Right cardiac atrium (tissue), 5 donors: ENCODE data around the gene SLC16A6. TPM values are rescaled to one million over a fixed set of nuclear protein-coding genes. Genes with fewer than 3 reads are reported as not detected.
A peak's percentile ranks its signal among the peaks of the same experiment; 100 is the strongest.
"Not testable (repeated sequence)": the region's sequence is repeated elsewhere in the genome, so short reads cannot be mapped to it uniquely, and the experiment has no call there.

Experiments used
- ATAC-seq, 2 donors: fragments of 200-7000 bp; cut with Tn5 transposase; one replicate each; pipeline versions ENCODE4 v1.8.0 to v1.9.1; 2020; ENCODE audit warnings: moderate library complexity in 2 of 2, mild to moderate bottlenecking in 1 of 2
- DNase-seq, 3 donors: peaks; one replicate each; pipeline ENCODE4 v3.0.0-alpha.2; 2020
- H3K27ac ChIP-seq: one replicate; pipeline ENCODE4 v1.5.1; 2013; ENCODE audit warnings: mild to moderate bottlenecking, low read length, control low read depth, moderate library complexity
- H3K27me3 ChIP-seq: one replicate; pipeline ENCODE4 v1.6.1; 2013; ENCODE audit not compliant: control insufficient read depth, insufficient read depth
- H3K4me1 ChIP-seq: one replicate; pipeline ENCODE4 v1.6.1; 2013; ENCODE audit warnings: low read length; ENCODE audit not compliant: control insufficient read depth, insufficient read depth
- H3K4me3 ChIP-seq: one replicate; pipeline ENCODE4 v1.5.1; 2013; ENCODE audit warnings: low read length, control low read depth
- H3K9me3 ChIP-seq: one replicate; pipeline ENCODE4 v1.6.1; 2013; ENCODE audit warnings: low read length; ENCODE audit not compliant: control insufficient read depth
- WGBS: extraction: QIAGEN DNeasy Blood & Tissue Kit; methylation state at CpG from one replicate; pipeline ENCODE4 v1.1.7; 2013; 5-methylcytosine and 5-hydroxymethylcytosine counted together
- intact Hi-C, 4 donors: fragments of 100-400 bp; cut with DNase I; formaldehyde crosslinking; loops; one replicate each; pipeline versions ENCODE4 v1.11.0 to v1.14.0; 2022 to 2023
- polyA plus RNA-seq: library from polyadenylated mRNA; stranded (reverse); fragments of 200-250 nt; gene quantifications from one replicate; pipeline ENCODE4 v1.2.3, GENCODE V29; 2013
- total RNA-seq, 4 donors: library from RNA; stranded (reverse); fragmentation: NEBNext Ultra II Directional; extraction: Animal tissue kit (Norgen Biotek cat#: 25700); gene quantifications; one replicate each; pipeline ENCODE4 v1.2.1, GENCODE V29; 2021
- donor health status: healthy with polysubstance abuse.
- donor health status: DM: no; HTN: yes; CAD: no.
- donor health status: DM: no; HTN: no; CAD: no.
- donor health status: DM: no; HTN: yes; CAD: no; lungs with severe emphysema.
- donor health status: DM: yes; HTN: yes; CAD: no.

The SLC16A6 gene
- total and polyA plus RNA-seq, 5 donors, result 0.21 to 0.86 (median 0.37) TPM

GRCh38 chr17:68247445-68248198 lies 43.3 kb downstream of the SLC16A6 start, which contains the start of gene AMZ2:
TSS of gene AMZ2 (plus strand) at chr17:68248043. CDS start at chr17:68250188, 2,145 bp downstream.
- ATAC-seq (peak; percentile 99), DNase-seq (peak; percentile 95 to 99 (median 98))
- WGBS, result under 1% methylated on average over 97 of the region's 97 CpGs
- intact Hi-C loops, result loop anchor here in 2 of 4 donors (5.0 kb wide), 1 partner anchor 40 kb away; no protein-coding TSS in a partner anchor
- H3K27me3 ChIP-seq, result no peaks in the 10 kb centered on the region
- no peaks in the 10 kb centered on the region for H3K9me3 ChIP-seq
- peaks cover 2% of the 10 kb centered on the region for H3K4me1 ChIP-seq
- peak within 1 kb of the TSS; percentile 81 for H3K27ac ChIP-seq
- peak within 1 kb of the TSS; percentile 57 for H3K4me3 ChIP-seq

DNA sequence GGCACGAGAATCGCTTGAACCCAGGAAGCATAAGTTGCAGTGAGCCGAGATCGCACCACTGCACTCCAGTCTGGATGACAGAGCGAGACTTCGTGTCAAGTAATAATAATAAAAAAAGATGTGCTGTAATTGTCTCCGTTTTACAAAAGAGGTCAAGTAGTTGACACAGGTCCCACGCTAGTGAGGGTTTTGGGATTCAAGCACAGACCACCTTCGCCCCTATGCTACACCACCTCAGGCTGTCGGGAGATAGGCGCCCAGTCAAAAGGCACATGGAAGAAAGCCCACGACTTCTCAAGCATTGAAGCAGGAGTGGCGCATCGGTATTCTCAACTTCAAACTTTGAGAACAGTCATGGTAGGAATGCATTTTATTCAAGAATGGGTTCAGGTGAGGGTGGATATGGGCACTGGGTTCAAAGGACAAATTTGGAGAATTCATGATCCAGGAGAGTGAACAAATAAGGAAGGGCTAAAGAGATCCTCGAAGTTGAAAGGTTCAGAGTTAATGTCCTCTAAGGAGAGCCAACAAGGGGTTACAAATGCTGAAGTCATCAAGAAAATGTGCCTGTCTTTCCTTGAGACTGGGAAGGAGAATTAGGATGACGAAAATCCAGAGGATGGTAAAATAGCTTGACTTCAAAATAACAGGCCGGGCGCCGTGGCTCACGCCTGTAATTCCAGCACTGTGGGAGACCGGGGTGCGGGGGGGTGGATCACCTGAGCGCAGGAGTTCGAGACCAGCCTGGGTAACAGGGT lies 44.5 kb downstream of the SLC16A6 start:
- intact Hi-C loops, result loop anchor here in 2 of 4 donors (5.0 kb wide), 1 partner anchor 39 kb away; no protein-coding TSS in a partner anchor
- Histone ChIP-seq H3K27me3 (no peaks in the 10 kb centered on the region), H3K4me3 (no peak overlapping the region), H3K9me3 (no peaks in the 10 kb centered on the region), H3K4me1 (peaks cover 2% of the 10 kb centered on the region), H3K27ac (no peak overlapping the region)
- ATAC-seq, result no peak
- 93% methylated on average over 24 of the region's 24 CpGs for WGBS
- peak in 2 of 3 donors; percentile 71 to 73 for DNase-seq

- intact Hi-C loops, result no loop called here
Observed at GRCh38 chr17:68239632-68240366, 51.1 kb downstream of the SLC16A6 start.

GRCh38 chr17:68238871-68239253 lies 52.1 kb downstream of the SLC16A6 start:
- intact Hi-C loops, result no loop called here
- no peaks in the 10 kb centered on the region for H3K27me3 ChIP-seq
- H3K4me3 ChIP-seq, result no peak overlapping the region
- WGBS, result 83% methylated on average over 3 of the region's 3 CpGs
- H3K9me3 ChIP-seq, result no peaks in the 10 kb centered on the region
- H3K4me1 ChIP-seq, result peaks cover 4% of the 10 kb centered on the region
- ATAC-seq (no peak), DNase-seq (no peak)
- H3K27ac ChIP-seq, result no peak overlapping the region

More at GRCh38 chr17:68239632-68240366, 51.1 kb downstream of the SLC16A6 start:
- Histone ChIP-seq H3K27ac (no peak overlapping the region), H3K4me1 (no peaks in the 10 kb centered on the region), H3K4me3 (no peak overlapping the region), H3K9me3 (no peaks in the 10 kb centered on the region), H3K27me3 (no peaks in the 10 kb centered on the region)
- DNase-seq, result no peak
- 89% methylated on average over 4 of the region's 4 CpGs for WGBS
- ATAC-seq, result no peak

- Histone ChIP-seq H3K4me1 (peaks cover 4% of the 10 kb centered on the region), H3K27me3 (no peaks in the 10 kb centered on the region), H3K4me3 (no peak overlapping the region), H3K27ac (no peak overlapping the region), H3K9me3 (no peaks in the 10 kb centered on the region)
- 67% methylated on average over 3 of the region's 3 CpGs for WGBS
- intact Hi-C loops, result no loop called here
- ATAC-seq (no peak), DNase-seq (no peak)
Observed at GRCh38 chr17:68238164-68238870, 52.6 kb downstream of the SLC16A6 start.

GRCh38 chr17:68237369-68238163 lies 53.4 kb downstream of the SLC16A6 start:
- H3K9me3 ChIP-seq, H3K4me1 ChIP-seq, intact Hi-C loops, H3K27ac ChIP-seq, H3K27me3 ChIP-seq, DNase-seq, H3K4me3 ChIP-seq: not testable (repeated sequence)
- ATAC-seq, result peak; percentile 18 to 35
- 69% methylated on average over 16 of the region's 16 CpGs for WGBS

DNA sequence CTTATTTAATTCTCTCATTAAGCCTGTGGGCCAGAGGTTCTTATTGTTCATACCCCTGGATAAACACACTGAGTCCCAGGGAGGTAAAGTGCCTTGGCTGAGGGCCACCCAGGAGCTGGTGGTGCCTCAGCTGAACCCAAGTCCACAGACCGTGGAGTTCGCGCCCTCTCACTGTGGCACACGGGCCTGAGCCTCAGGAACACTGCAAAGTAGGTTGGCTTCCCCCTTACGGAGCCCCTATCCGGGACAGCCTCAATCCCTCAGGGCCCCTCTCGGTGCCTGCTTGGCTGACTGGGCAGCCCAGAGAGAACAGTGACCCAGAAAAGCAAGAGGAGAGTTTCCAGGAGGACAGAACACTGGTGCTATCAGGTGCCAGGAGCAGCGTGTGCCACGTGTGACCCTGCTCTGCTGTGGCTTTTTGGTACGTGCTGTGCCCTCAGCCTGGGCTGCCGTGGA lies 55.6 kb downstream of the SLC16A6 start:
- H3K4me3 ChIP-seq, H3K4me1 ChIP-seq, intact Hi-C loops, H3K27me3 ChIP-seq, H3K9me3 ChIP-seq: not testable (repeated sequence)
- H3K27ac ChIP-seq, result peak overlapping the region; percentile 97
- peak; percentile 55 to 82 (median 80) for DNase-seq
- ATAC-seq, result peak; percentile 88 to 92
- WGBS, result 62% methylated on average over 11 of the region's 11 CpGs

DNA sequence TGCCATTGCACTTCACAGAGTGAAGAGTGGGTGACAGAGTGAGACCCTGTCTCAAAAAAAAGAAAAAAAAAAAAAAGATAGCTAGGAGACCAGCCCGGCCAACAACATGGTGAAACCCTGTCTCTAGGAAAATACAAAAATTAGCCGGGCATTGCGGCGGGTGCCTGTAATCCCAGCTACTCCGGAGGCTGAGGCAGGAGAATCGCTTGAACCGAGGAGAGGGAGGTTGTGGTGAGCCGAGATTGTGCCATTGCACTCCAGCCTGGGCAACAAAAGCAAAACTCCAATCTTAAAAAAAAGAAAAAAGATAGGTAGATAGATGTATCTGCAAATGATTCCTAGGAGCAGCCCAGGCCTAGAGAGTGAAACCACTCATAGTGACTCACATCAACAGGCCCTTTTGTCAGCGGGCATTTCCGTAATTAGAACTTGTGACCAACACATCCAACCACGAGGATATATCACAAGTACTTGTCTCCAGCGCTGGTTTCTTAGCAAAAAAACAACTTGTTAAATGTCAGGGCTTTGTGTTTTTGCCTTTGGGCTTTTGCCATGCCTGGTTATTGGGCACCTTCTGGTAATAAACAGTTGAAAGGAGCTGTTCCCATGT lies 56.1 kb downstream of the SLC16A6 start:
- peak; percentile 66 to 76 for ATAC-seq
- H3K27ac ChIP-seq, result peak overlapping the region; percentile 97
- H3K4me1 ChIP-seq, H3K4me3 ChIP-seq, H3K9me3 ChIP-seq, intact Hi-C loops, H3K27me3 ChIP-seq, DNase-seq: not testable (repeated sequence)
- 79% methylated on average over 12 of the region's 12 CpGs for WGBS

GRCh38 chr17:68232741-68233140 lies 58.2 kb downstream of the SLC16A6 start:
- H3K4me3 ChIP-seq, H3K27ac ChIP-seq, H3K9me3 ChIP-seq, intact Hi-C loops, DNase-seq, H3K4me1 ChIP-seq, ATAC-seq, H3K27me3 ChIP-seq: not testable (repeated sequence)
- WGBS, result 78% methylated on average over 1 of the region's 1 CpG
